NOMO-1 treated with dmso at 0.1 percent for 144 hours (cell line): ENCODE measurements around the gene NPLOC4.
"Not testable (repeated sequence)": the region's sequence is repeated elsewhere in the genome, so short reads cannot be mapped to it uniquely, and the experiment has no call there.

Experiments
- DNase-seq: peaks from one replicate; lab custom pipeline; 2025; ENCODE audit not compliant: unreplicated experiment; lab: John Stamatoyannopoulos, UW

NPLOC4 gene

DNA sequence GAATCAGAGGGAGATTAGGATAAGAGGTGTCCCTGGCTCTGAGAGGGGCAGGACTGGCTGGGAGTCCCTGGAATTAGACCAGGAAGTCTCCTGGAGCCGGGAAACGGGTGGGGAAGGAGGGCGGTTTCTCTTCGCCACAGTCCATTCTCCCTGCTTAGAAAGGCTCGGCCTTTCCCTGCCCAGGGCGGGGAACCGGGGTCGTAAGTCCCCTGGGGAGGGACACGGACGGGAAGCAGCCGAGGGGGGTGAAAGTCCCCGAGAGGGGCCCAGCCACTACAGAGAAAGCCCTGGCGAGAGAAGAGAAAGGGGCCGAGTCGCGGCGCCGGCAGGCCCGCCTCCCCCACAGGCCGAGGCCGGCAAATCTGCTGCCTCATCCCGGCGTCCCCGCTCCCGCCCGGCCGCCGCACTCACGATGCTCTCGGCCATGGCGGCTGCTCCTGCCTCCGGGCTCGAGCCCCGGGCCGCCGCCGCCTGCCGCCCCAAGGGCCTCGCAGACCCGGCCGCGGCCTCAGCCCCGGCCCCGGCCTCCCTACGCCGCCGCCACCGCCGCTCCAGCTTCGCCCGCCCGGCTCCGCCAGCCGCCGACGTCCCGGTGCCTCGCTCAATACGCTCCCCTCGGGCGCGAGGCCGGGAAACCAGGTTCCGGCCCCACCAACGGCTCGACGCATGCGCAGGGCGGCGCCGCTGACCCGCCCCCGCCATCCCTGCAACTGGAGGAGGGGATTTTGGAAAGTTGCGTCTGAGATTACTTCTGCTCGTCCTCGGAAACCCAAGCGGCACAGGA lies at the start of gene NPLOC4, which contains the start of gene TSPAN10:
Gene NPLOC4, minus strand, starts transcription at position 608 of the 784 bp plus-strand sequence. Its CDS starts 182 bp downstream, at position 426.
Gene TSPAN10, plus strand, starts transcription at position 692 of the 784 bp plus-strand sequence. CDS start 5,217 bp downstream, outside the sequence.
- peak; percentile 61 for DNase-seq

DNA sequence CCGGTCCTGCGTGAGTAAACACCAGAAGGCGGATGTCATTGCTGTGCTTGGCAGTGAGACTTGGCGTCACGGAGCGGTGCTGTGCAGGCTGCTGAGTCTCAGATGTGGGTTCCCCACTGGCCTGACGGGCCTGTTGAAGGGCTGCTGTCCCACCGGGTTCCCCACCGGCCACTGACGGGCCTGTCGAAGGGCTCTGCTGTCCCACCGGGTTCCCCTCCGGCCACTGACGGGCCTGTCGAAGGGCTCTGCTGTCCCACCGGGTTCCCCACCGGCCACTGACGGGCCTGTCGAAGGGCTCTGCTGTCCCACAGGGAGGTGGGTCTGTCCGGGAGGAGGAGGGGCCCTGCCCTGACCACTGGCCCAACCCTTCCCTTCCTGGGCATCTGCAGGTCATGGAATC lies 49.7 kb upstream of the NPLOC4 start:
- DNase-seq = no peak

DNA sequence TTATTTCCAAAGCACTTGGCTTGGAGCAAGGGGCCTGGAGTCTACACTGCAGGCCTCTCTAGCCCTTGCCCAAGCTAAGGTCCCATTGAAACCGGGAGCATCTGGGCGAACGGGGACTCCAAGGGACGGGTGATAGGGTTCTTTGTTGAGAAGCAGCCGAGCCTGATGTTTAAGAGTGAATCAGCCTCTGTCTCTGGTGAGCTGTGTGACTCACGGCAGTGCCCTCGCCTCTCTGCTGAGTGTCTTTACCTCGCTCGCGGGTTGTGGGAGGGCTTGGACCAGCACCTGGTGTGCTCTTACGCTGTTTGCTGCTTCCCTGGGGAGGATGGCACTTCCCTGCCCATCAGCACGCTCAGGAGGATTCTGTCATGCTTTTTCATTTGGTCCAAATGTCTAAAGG lies 48.2 kb upstream of the NPLOC4 start:
- DNase-seq = no peak

DNA sequence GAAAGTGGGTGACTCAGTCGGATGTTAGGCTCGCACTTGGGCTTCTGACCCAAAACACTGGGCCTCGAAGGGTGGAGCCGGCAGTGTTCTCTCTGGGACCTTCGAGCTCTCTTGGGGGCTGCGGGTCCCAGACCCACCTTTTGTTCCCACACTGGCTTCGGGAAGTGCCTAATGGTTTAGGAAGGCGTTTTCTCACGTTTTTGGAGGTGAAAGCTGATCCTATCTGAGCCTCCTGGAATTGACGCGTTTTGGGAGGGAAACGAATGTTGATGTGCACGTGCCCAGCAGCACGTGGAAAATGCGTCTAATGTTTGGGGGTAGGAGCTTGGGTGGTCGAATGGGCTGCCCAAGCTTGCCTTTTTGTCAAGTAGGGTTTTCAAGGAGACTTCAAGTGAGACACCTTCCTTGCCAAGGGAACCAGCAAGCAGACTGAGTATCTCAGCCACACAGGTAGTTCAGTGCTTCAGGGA lies 47.6 kb upstream of the NPLOC4 start:
- no peak for DNase-seq

DNA sequence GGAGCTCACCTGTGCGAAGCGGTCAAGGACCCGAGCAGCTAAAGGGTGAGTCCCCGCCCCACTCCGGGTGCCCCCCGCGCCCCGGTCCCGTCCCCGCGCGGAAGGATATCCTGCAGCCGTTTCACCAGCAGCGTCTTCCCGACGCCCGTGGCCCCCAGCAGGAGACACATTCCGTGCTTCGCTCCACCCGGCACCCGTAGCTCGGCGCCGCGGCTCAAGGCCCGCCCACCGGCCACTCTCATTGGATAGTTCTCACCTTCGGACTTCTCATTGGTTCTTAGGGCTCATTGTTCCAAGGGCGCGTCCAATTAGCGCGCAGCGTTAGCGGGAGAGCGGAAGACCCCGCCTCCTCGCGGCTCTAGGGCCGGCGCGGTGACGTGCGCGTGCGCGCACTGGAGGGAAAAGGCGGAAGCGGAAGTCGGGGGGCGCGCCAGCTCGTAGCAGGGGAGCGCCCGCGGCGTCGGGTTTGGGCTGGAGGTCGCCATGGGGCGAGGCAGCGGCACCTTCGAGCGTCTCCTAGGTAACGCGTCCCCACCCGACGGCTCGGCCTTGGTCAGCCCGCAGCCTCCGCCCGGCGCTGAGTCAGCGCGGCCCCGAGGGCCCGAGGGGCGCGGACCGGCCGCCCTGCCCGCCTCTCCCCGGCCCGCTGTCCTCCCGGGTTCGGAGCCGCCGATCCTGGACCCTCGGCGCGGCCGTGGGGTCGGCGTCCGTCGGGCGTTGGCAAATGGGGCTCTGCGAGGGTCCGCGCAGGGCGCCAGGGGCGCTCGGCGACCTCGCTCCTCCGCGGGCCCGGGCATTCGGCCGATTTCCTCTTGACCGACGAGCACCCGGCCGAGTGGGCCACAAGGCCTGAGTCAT lies 46.9 kb upstream of the NPLOC4 start, which contains the start of the genes ARL16 and HGS:
Gene ARL16, minus strand, starts transcription at position 214 of the 858 bp plus-strand sequence. Its CDS starts 44 bp downstream, at position 170.
Gene HGS, plus strand, starts transcription at position 428 of the 858 bp plus-strand sequence. Its CDS starts 56 bp downstream, at position 484.
- peak; percentile 97 for DNase-seq

DNA sequence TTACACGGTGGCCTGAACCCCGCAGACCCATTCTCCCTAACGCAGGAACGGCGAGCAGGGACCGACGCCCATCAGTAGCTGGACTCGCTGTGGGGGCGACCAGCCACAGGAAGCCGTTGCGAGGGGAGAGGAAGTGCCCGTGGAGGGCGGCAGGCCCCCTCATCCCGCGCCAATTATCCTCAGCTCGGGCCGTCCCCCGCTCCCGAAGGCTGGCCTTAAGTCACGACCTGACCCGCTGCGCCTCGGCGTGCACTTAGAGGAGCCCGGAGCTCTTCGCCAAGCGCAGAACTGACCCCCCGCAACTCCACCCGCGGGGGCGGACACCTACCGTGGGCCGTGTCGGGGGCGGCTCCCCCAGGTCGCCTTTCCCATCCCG lies 46.3 kb upstream of the NPLOC4 start:
- DNase-seq = no peak

DNA sequence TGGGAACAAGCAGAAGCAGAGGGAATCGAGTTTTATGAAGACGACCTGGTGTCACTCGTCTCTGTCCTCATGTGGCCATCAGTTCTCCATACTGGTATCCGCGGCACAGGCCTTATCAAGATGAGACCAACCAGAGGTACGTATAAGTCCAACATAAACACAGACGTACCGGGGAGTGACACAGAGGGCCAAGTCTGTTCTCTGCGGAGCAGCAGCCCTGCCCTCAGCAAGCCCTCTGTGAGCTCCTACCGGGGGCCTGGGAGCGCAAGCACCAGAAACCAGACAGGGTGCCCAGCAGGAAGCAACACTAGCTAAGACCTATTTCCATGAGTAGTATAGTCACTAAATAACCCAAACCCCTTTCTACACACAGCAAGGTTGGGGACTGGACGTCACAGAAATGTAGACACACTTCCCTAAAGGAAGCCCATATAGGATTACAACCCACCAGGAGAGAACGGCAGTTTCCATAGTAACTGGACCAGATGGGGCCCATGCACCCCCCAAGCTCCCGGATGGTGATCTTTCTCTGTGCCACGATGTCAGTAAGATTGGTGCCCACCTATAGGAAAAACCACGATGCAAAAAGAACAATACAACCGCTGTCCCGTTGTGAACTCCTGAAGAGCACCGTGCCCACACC lies 45.8 kb upstream of the NPLOC4 start:
- no peak for DNase-seq

DNA sequence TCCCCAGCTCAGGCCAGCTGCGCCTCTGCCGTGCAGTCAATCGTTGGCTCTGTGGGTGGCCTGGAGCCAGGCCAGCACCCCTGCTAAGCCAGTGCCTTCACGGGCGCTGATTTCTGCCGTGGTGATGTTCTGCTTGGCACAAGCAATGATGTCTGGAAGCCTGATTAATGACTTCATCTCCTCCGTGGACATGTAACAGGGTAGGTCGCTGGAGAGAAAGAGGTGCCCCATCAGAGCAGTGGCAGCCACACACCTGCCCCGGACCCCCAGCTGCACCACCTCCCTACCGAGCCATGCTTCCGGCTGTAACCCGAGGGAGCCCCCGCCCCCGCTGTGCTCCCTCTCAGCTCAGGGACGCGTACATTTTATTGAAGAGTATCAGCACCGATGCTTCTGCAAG lies 44.8 kb upstream of the NPLOC4 start:
- no peak for DNase-seq

DNA sequence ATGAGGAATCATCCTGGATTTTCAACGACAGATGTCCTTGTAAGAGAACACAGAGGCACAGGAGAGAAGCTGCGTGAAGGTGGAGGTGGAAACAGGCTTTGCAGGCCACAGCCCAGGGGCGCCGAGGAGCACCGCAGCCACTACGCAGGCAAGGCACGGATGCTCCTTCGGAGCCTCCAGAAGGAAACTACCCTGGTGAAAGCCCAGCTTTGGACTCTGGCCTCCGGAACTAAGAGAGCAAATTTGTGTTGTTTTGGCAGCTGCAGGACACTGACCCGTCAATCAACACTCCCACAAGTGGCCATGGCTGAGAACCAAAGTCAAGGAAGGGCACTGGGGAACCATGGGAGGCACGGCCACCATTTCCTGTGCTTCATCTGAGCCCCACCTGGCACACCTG lies 43.2 kb upstream of the NPLOC4 start:
- DNase-seq = no peak

DNA sequence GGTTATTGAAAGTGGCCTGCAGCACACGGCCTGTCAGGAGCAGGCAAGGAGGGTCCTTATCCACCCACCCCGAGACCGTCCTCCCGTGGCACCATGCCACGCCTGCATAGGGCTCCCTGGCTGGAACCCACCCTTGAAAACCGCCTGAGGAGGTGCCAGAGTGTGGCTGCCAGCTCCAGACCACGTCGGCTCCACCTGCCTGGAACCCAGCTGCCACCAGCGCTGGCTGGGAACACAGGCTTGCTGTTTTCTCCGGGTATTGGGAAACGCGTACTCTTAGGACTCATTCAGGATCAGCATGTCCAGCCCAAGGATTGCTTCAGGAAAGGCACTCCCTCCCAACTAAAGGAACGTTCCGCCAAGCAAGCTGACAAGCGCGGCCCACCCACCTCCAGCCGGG lies 40.0 kb upstream of the NPLOC4 start:
- DNase-seq = no peak

DNA sequence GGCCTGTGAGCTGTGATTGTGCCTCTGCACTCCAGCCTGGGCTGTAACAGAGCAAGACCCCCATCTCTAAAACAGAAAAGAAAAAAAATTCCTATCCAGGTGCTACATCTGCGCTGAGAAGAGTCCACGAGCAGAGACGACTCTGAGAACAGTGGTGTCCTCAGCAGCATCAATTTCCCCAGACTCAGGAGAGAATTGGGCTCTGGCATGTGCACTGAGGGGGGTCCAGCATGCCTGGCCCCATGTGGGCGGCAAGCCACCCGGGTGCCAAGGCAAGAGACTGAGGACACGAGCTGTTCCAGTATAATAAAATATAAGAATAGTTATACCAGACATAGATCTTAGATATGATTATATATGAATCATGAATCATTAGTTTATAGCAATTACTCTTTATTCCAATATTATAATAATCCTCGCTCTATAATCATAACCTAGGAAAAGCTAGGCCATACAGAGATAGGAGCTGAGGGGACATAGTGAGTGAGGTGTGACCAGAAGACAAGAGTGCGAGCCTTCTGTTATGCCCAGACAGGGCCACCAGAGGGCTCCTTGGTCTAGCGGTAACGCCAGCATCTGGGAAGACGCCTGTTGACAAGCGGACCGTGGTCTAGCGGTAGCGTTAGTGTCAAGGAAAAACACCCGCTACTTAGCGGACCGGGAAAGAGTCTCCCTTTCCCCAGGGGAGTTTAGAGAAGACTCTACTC lies 38.8 kb upstream of the NPLOC4 start:
- not testable (repeated sequence) for DNase-seq

DNA sequence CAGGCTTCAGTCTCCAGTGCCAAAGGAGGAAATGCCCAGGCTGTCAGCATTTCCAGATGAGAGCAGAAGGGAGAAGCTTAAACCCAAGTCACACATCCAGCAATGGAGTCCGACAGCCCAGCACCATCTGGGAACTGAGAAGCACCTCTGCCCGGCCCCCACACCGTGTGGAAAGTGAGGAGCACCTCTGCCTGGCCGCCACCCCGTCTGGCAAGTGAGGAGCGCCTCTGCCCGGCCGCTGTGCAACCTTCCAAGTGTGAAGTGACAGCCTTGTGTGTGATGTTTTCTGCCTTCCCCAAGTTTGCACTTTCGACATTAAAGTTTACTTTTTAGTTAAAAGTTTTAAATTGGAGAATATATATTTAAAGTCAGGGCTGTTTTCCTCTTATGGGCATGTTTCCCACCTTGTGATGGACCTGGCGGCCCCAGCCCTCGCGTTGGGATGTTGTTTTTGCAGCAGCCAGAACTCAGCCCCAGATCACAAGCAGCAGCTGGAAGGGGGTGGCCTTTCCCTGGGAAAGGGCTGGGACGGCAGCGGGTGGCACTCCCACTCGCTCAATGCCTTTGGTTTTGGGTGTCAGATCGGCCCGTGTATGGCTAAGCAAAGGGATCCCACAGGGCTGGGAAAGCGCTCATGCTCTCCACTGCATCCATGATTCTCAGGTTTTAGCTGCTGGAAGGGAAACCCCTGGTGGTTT lies 36.8 kb upstream of the NPLOC4 start:
- DNase-seq = no peak

DNA sequence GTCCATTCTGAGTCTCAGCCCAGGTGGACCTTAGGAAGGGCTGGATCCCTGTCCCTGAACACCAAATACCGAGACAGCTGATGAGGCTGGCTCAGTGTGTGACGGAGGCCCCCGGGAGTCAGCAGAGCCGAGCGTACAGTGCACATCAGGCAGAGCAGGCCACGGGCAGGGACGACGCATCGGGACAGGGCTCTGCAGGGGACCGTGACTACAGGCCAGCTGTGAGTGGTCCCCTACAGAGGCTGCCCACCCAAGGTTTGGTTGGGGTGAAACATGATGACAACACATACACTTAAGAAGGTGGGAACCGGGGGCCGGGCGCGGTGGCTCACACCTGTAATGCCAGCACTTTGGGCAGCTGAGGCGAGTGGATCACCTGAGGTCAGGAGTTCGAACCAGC lies 36.0 kb upstream of the NPLOC4 start:
- DNase-seq = no peak

DNA sequence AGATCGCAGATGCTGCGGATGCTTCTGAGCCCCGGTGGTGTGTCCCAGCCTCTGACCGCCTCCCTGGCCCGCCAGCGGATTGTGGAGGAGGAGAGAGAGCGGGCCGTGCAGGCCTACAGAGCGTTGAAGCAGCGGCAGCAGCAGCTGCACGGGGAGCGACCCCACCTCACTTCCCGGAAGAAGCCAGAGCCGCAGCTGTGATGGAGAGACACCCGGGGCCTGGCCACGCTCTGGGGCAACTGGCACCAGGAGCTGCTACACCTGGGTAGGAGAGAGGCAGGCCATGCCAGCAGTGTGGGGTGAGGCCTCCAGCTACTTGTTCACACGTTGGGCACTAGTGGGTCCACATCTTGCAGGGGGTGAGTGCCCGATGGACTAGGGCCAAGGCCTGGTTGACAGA lies 35.6 kb upstream of the NPLOC4 start:
- no peak for DNase-seq

DNA sequence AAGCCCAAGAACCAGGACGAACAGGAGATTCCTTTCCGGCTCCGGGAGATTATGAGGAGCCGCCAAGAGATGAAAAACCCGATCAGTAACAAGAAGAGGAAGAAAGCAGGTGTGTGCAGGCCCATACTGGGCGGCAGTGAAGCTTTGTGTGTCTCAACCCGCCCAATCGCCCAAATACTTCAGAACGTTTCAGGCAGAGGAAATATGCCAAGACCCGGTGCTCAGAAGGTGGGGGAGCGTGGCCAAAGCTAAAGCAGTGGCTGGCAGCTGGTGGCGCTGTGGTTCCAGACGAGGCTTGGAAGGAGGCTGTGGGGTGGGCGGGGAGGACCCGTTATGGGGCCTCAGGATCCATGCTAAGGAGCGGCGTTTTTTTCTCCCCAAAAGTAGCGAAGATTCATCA lies 30.8 kb upstream of the NPLOC4 start:
- DNase-seq = peak; percentile 26

DNA sequence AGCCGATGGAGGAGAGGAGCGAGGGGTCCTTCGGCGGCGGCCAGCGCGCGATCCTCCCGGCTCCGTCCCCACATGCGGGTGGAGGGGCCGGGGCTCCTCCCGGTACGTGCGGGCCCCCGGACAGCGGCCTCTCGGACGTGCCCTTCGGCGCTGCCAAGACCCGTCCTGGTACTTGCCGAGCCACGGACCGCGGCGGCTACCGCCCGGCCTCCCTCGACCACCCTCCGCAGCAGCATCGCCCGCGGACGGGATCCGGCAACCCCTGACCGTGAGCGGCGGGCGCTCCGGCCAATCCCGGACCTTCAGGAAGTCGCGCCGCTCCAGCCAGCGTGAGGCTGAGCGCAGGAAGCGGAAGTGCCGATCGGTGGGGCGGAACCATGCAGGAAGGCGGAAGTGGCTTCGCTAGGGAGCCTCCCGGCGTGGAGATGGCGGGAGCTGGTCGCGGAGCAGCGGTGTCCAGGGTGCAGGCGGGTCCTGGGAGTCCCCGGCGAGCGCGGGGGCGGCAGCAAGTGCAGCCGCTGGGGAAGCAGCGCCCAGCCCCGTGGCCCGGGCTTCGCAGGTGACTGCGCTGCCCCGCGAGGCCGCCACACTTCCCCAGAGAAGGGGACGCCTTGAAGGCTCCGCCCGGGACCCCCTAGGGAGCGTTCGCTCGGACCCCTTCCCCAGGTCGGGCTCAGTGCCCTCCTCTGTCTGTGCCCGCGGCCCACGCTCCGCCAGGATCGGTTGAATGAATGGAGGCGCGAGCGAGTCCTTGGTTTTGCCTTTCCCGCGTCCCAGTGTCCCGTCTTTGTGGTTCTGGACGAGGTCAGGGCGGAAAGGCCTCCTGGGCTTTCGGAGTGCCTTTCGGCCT lies 29.7 kb upstream of the NPLOC4 start, which contains the start of the genes CCDC137 and OXLD1:
Gene CCDC137, plus strand, starts transcription at position 396 of the 850 bp plus-strand sequence. Its CDS starts 30 bp downstream, at position 426.
Gene OXLD1, minus strand, starts transcription at position 264 of the 850 bp plus-strand sequence. Its CDS starts 28 bp downstream, at position 236.
- peak; percentile 93 for DNase-seq

DNA sequence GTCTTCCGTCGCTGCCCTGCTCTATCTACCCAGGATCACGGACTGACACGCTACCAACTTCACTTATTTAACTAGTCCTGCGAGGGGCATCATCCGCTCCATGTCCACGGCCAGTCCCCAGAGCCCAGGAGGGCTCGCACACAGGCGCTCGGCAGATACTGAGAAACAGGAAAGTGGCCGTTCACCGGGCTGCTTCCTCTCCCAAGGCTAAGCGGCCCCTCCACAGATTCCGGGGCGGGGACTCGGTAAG lies 29.1 kb upstream of the NPLOC4 start:
- DNase-seq = no peak

DNA sequence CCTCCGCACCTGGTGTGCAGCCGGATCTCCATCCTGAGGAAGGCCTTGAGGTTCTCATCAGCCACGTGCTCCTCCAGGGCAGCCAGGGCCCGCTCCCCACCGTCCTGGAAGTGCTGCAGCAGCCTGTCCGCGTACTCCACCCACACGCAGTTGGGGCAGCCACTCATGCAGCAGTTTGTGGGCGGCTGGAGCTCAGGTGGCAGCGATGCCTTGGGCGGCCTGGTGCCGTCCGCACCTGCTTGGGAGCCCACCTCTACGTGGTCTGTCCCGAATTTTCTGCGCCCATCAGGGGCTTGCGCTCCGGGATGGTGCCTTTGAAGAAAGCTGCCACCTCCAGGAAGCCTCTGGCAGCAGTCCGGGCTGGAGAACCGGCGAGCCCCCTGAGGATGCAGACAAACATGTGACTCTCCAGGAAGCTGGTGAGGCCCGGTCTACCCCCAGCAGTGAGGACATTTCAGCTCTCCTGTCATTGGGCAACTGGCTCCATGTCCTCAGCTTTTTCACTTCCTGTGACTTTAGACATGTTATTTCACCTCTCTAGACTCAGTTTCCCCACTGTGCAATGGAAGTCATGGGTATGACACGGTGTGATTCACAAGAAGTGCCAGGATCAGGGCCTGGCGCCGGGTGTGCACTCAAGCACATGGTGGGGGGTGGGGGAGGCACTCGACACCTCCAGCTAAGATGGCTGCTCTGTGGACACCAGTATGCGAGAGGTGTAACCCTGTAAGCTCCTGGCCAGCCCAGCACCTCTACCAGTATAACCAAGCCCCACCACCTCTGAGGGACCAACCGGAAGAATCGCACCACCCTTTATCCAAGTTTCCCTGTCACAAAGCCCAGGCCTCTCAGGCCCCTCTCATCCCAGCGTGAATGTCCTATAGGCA lies 28.5 kb upstream of the NPLOC4 start:
- DNase-seq = no peak
